Fibroblast of lung (primary cell): ENCODE data around the gene CACNB4. TPM values are rescaled to one million over a fixed set of nuclear protein-coding genes. Genes with fewer than 3 reads are reported as not detected.

ENCODE experiments used
- DNase-seq, 2 donors: peaks; one replicate each; pipeline versions ENCODE4 v3.0.0 to v3.0.0-alpha.2; 2010; ENCODE audit warnings: low read depth in 2 of 2
- H2AFZ ChIP-seq: 2 replicates; pipeline ENCODE4 v1.5.1; 2012; ENCODE audit warnings: low read length, control low read depth, inconsistent platforms
- H3K27ac ChIP-seq: 2 replicates; pipeline ENCODE4 v1.5.1; 2011; ENCODE audit warnings: low read length, control low read depth; ENCODE audit not compliant: insufficient read depth
- H3K27me3 ChIP-seq: 2 replicates; pipeline ENCODE4 v1.5.1; 2011; ENCODE audit warnings: mild to moderate bottlenecking, low read length; ENCODE audit not compliant: control insufficient read depth, insufficient read depth
- H3K36me3 ChIP-seq: 2 replicates; pipeline ENCODE4 v1.5.1; 2011; ENCODE audit warnings: low read length; ENCODE audit not compliant: control insufficient read depth, insufficient read depth
- H3K4me1 ChIP-seq: 2 replicates; pipeline ENCODE4 v1.5.1; 2011; ENCODE audit warnings: low read length; ENCODE audit not compliant: control insufficient read depth, insufficient read depth; ENCODE audit errors: extremely low read depth
- H3K4me2 ChIP-seq: 2 replicates; pipeline ENCODE4 v1.5.1; 2011; ENCODE audit warnings: low read length, control low read depth; ENCODE audit not compliant: insufficient read depth; ENCODE audit errors: extremely low read depth
- H3K4me3 ChIP-seq, 4 experiments: fragments of 200-600 bp in 1 of 4; sonication (generic) in 1 of 4; replicated peaks in 1 of 4; 2 replicates each; pipeline ENCODE4 v1.5.1; 2011 to 2016; ENCODE audit warnings: low read length in 4 of 4, low read depth in 3 of 4, mild to moderate bottlenecking in 3 of 4, control low read depth in 2 of 4, inconsistent platforms in 1 of 4, mixed read lengths in 1 of 4; ENCODE audit not compliant: insufficient read depth in 1 of 4; ENCODE audit errors: control extremely low read depth in 1 of 4
- H3K79me2 ChIP-seq: 2 replicates; pipeline ENCODE4 v1.5.1; 2012; ENCODE audit warnings: mild to moderate bottlenecking, low read length, inconsistent platforms; ENCODE audit not compliant: control insufficient read depth, insufficient read depth
- H3K9ac ChIP-seq: 2 replicates; pipeline ENCODE4 v1.5.1; 2011; ENCODE audit warnings: mild to moderate bottlenecking, low read length, control low read depth; ENCODE audit not compliant: insufficient read depth
- H3K9me3 ChIP-seq: 2 replicates; pipeline ENCODE4 v1.5.1; 2012; ENCODE audit warnings: low read depth, low read length; ENCODE audit not compliant: control insufficient read depth, insufficient read depth
- H4K20me1 ChIP-seq: 2 replicates; pipeline ENCODE4 v1.5.1; 2011; ENCODE audit warnings: low read length; ENCODE audit not compliant: control insufficient read depth, insufficient read depth; ENCODE audit errors: extremely low read depth
- CTCF ChIP-seq, 2 donors: IDR thresholded peaks in 1 of 2; conservative IDR thresholded peaks in 1 of 2; 1 replicate in 1 of 2; 2 replicates in 1 of 2; pipeline ENCODE4 v1.5.1; 2011 to 2012; ENCODE audit warnings: low read length in 2 of 2, control low read depth in 1 of 2, inconsistent platforms in 1 of 2, low read depth in 1 of 2, mild to moderate bottlenecking in 1 of 2
- EZH2 ChIP-seq: IDR thresholded peaks from 2 replicates; pipeline ENCODE4 v1.5.1; 2012; ENCODE audit warnings: low read length, control low read depth, mild to moderate bottlenecking; ENCODE audit errors: missing control alignments
- polyA plus RNA-seq, 2 donors: library from polyadenylated mRNA; depleted of rRNA in 1 of 2; stranded (reverse) in 1 of 2; unstranded in 1 of 2; fragments of >200 nt; gene quantifications; 2 replicates each; pipeline ENCODE4 v1.2.1, GENCODE V29; 2011 to 2012; ENCODE audit warnings: missing spikeins in 1 of 2
- total RNA-seq: library from RNA; depleted of rRNA; stranded (reverse); fragments of >200 nt; gene quantifications from 2 replicates; pipeline ENCODE4 v1.2.1, GENCODE V29; 2014

The CACNB4 gene
- total and polyA plus RNA-seq, 2 donors (not counting 1 experiment from before 2014, with no cell fraction given): 0.66 to 2.5 TPM

GRCh38 chr2:151886241-151886640 is 212.6 kb downstream of the CACNB4 start:
- Histone ChIP-seq H3K9me3 (no peaks in the 10 kb centered on the region), H3K79me2 (no peaks in the 10 kb centered on the region), H2AFZ (no peak overlapping the region), H4K20me1 (no peaks in the 10 kb centered on the region), H3K27me3 (no peaks in the 10 kb centered on the region), H3K36me3 (no peaks in the 10 kb centered on the region), H3K27ac (no peak overlapping the region), H3K9ac (no peak overlapping the region), H3K4me1 (no peaks in the 10 kb centered on the region), H3K4me2 (no peak overlapping the region), H3K4me3 (no peak overlapping the region)
- DNase-seq: no peak
- TF ChIP-seq EZH2 (no peak), CTCF (conservative IDR thresholded peaks at IDR 0.05 in 1 of 2, IDR thresholded peaks at IDR 0.05 in 1 of 2; ENCODE audit: low read depth in 1 of 2, low read length in 2 of 2) (no peak)

- Histone ChIP-seq H3K9ac (no peak overlapping the region), H3K4me1 (no peaks in the 10 kb centered on the region), H3K4me2 (no peak overlapping the region), H4K20me1 (no peaks in the 10 kb centered on the region), H3K4me3 (no peak overlapping the region), H3K27me3 (no peaks in the 10 kb centered on the region), H2AFZ (no peak overlapping the region), H3K9me3 (no peaks in the 10 kb centered on the region), H3K27ac (no peak overlapping the region), H3K79me2 (no peaks in the 10 kb centered on the region), H3K36me3 (no peaks in the 10 kb centered on the region)
- no peak for DNase-seq
- TF ChIP-seq CTCF (conservative IDR thresholded peaks at IDR 0.05 in 1 of 2, IDR thresholded peaks at IDR 0.05 in 1 of 2; ENCODE audit: low read depth in 1 of 2, low read length in 2 of 2) (no peak), EZH2 (no peak)
These were observed 215.9 kb downstream of the CACNB4 start for GRCh38 chr2:151882786-151883445.

DNA sequence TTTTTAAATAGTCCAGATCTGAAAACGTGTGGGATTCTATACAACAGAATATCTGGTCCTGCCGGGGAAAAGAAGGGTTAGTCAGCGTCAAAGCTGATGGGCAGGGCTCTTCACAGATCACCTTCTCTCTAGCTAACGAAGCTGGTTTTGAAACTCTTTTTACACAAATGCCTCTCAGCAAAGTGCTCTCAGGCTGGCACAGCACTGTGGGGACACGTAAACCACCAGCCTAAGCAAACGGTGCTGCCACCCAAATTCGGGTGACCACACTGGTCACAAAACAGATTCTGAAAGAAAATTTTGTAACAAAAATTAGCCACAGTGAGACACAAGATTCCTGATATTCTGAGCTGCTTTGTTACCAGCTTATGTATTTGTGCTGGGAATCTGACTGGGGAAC is 217.5 kb downstream of the CACNB4 start:
- Histone ChIP-seq H4K20me1 (no peaks in the 10 kb centered on the region), H3K4me3 (no peak overlapping the region), H3K9me3 (no peaks in the 10 kb centered on the region), H3K79me2 (no peaks in the 10 kb centered on the region), H3K9ac (no peak overlapping the region), H3K27ac (no peak overlapping the region), H3K4me1 (no peaks in the 10 kb centered on the region), H3K4me2 (no peak overlapping the region), H3K27me3 (no peaks in the 10 kb centered on the region), H3K36me3 (no peaks in the 10 kb centered on the region), H2AFZ (no peak overlapping the region)
- TF ChIP-seq CTCF (conservative IDR thresholded peaks at IDR 0.05 in 1 of 2, IDR thresholded peaks at IDR 0.05 in 1 of 2; ENCODE audit: low read depth in 1 of 2, low read length in 2 of 2): no peak
- TF ChIP-seq EZH2: no peak
- DNase-seq: no peak
